Stimulated activated CD4-positive, alpha-beta T cell treated with anti-CD3 and anti-CD28 coated beads, Interleukin-15, amount 100 ng/mL, for 24 hours (primary cell): Measurements from ENCODE around the gene CCNYL1.
"Not testable (repeated sequence)": the region's sequence is repeated elsewhere in the genome, so short reads cannot be mapped to it uniquely, and the experiment has no call there.

Experiments used
- DNase-seq: peaks from one replicate; pipeline ENCODE4 v3.0.0-alpha.2; 2020

Gene CCNYL1

GRCh38 chr2:207698301-207698700 is 13.1 kb upstream of the CCNYL1 start:
- DNase-seq, result no peak

DNA sequence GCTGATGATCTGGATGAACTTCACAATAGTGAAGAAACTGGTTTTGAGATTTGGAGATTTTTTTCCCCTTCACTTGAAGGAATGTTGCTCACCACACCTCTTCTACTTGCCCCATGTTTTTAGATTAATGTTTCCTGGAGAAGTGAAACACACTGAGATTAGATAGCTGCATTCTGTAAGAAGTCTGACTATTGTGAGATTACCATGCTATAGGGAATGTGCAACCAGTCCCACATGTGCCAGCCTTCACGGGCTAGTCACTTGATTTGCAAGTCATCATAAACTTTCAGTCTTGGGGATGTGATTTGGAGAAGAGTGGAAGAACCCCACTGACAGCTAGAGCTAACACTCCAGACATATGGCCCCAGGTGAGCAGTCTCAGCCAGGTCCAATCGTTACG is 7.4 kb upstream of the CCNYL1 start:
- no peak for DNase-seq

DNA sequence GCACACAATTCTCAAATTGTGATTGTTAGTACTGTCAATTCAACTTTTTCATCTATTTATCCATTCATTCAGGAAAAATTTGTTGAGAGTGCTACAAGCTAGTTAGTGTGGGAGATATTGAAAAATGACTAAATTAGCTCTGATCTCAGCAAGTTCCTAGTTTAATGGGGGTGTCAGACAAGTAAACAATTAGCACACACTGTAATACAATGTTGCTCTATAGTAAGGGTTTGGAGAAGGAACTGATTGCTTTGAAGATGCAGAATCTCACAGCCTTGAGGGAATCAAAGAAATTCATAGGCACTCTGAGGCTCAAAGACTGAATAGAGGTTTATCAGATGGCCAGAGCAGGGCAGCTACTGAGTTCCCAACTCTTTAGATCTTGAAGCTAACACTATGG is 6.8 kb upstream of the CCNYL1 start:
- no peak for DNase-seq

DNA sequence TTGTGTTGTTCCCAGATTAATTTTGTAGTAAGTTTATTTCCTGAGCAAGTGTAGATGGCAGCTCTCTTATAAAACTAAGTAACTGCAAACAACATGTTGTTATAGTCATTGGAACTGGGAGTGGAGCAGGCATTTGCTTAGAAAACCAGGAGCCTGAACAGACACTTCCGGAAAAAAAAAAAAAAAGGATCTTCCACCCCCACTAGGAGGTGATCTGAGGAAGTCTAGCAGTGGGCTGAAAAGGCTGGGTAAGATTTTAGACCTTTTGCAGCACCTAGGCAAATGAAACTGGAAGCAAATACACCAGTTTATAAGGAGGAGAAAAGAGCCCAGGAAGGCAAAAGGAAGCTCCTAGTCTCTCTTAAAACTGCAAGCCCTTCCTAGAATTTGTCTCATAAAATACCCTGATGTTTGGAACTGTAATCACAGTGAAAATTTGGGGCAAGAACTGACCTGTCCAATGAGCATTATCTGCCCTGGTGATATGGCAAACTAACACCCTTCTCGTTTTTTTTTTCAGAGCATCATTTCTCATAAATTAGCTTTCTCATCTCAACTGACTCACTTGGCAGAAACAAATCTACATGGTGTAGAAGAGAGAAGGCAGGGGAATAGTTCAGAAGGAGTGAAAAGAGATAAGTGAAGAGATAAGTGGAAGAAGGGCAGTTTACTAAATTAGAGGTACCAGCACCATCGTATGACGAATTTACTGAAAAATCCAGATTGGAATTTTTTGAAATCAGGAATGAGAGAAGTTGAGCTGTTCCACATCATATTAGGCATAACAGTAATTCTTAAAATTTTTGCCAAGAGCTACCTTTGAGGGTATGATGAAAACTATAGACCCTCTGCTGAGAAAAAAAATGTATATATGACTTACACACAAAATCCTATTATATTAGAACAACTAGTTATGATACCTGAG is 4.2 kb upstream of the CCNYL1 start:
- no peak for DNase-seq

- peak; percentile 67 for DNase-seq
Measured at GRCh38 chr2:207711750-207712530, 500 bp downstream of the CCNYL1 start.

DNA sequence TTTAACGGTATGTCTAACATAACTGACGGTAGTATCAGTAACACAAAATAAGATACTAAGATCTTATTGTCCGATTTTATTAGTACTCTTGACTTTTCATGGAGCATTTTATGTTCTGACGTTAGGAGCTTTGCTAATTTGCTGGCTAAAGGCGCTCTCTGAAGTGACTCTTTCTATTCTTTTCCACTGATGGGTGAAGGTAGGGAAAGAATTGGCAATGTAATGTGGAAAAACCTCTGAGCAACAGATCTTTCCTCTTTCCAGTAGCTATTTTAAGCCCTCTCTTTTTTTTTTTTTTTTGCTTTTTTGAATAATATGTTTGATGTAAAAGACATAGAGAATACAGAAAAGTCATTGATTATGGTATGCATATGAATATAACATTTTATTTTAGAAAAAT is 4.6 kb downstream of the CCNYL1 start:
- no peak for DNase-seq

DNA sequence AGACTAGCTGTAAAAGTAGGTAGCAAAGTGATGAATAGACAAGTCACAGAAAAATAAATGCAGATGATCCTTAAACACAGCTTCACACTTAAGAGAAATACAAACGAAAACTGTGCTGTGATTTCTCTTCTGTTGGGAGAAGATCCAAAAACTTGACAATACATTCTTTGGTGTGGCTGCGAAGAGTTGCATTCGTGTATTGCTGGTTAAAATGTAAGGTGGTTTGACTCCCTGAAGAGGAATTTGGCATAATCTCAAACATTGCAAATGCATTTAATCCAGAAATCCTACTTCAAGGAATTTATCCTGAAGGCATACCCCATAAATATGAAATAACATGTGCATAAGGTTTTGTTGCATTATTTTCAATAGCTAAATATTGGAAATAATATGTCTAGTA is 7.1 kb downstream of the CCNYL1 start:
- no peak for DNase-seq

DNA sequence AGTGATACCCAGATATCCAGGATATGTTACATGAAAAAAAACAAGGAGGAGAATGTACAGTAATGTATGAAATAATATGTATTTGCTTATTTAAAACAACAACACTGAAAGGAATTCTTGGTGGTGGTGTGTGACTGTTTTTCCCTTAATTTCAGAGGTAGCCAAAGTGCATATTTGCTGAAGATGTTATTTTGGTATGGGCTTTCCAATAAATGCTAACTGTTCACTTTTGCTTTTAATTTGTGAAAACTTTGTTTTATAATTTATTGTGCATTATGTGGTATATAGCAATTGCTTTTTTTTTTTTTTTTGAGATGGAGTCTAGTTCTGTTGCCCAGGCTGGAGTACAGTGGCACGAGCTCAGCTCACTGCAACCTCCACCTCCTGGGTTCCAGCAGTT is 7.6 kb downstream of the CCNYL1 start:
- DNase-seq, result no peak

DNA sequence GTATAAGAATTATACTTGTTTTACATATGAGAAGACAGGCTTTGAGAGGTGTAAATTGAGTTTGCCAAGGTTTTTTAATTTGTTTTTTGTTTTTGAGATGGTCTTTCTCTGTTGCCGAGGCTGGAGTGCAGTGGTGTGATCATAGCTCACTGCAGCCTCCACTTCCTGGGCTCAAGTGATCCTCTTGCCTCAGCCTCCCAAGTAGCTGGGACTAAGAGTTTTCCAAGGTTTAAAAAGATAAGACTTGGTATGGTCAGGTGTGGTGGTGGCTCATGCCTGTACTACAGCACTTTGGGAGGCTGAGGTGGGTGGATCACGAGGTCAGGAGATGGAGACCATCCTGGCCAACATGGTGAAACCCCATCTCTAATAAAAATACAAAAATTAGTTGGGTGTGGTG is 8.2 kb downstream of the CCNYL1 start:
- not testable (repeated sequence) for DNase-seq

GRCh38 chr2:207720517-207721187 is 9.2 kb downstream of the CCNYL1 start:
- no peak for DNase-seq

GRCh38 chr2:207722773-207723424 is 11.5 kb downstream of the CCNYL1 start:
- no peak for DNase-seq

DNA sequence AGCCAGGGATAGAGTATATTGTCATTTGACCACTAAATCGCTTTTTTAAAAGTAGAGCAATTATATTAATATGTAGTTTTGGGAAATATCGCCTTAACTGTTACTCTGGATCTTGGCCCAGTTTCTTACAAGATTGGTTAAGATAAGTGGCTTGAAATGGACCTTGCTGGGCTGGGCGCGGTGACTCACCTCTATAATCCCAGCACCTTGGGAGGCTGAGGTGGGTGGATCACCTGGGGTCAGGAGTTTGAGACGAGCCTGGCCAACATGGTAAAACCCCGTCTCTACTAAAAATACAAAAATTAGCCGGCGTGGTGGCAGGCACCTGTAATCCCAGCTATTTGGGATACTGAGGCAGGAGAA is 12.0 kb downstream of the CCNYL1 start:
- DNase-seq, result not testable (repeated sequence)

DNA sequence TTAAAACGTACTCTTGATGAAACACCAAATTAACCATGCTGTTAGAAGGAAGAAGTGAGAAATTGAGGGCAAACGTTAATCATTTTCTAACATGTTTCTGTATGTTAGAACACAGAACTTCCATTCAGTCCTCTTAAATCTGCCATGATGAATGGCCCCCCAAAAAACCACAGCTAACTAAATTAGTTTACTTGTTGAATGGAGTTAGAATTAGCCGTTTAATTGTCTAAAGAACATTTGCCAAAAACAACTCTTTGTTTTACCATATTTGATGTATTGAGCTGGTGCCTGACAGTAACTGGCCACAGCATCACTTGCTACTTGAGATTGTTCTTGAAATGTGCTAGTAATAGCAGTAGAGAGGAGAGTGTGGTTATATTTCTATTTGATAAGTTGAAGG is 12.7 kb downstream of the CCNYL1 start:
- DNase-seq, result no peak

- no peak for DNase-seq
Measured at GRCh38 chr2:207725873-207726578, 14.6 kb downstream of the CCNYL1 start.

- no peak for DNase-seq
Measured at GRCh38 chr2:207727261-207727660, 15.8 kb downstream of the CCNYL1 start.

GRCh38 chr2:207729465-207729998 is 18.1 kb downstream of the CCNYL1 start:
- DNase-seq, result no peak

DNA sequence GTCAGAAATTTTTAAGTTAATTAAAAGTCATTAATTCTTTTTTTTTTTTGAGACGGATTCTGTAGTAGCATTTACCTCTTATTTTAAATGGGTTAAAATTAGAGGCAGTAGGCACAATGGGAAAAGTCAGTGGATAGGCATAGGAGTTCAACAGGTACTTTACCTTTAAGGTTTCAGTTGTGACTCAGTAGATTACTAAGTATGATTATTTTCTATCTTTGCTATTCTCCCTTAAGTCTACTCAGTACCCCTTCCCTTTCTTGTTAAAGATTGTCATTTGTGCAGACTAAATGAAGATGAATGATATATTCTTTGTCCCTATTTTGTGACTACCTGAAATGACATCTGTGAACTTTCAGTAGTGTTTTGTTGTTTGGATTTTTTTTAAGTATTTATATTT is 19.7 kb downstream of the CCNYL1 start:
- no peak for DNase-seq

GRCh38 chr2:207733597-207734240 is 22.3 kb downstream of the CCNYL1 start:
- no peak for DNase-seq

DNA sequence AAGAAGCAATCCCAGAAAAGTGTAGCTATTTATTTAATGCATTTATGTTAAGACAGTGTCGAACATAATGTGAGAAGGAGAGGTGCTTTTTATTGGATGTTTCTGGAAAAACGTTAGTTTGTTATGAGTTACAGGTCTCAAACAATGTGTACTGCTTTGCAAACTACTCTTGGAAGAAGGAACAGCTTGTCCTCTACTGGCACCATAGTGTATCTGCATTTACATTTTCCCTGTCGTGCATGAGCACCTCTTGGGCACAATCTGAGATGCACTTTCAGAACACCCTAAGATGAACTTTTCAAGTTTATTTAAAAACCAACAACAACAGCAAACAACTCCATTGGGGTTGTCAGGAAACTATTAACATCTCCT is 22.8 kb downstream of the CCNYL1 start:
- no peak for DNase-seq

DNA sequence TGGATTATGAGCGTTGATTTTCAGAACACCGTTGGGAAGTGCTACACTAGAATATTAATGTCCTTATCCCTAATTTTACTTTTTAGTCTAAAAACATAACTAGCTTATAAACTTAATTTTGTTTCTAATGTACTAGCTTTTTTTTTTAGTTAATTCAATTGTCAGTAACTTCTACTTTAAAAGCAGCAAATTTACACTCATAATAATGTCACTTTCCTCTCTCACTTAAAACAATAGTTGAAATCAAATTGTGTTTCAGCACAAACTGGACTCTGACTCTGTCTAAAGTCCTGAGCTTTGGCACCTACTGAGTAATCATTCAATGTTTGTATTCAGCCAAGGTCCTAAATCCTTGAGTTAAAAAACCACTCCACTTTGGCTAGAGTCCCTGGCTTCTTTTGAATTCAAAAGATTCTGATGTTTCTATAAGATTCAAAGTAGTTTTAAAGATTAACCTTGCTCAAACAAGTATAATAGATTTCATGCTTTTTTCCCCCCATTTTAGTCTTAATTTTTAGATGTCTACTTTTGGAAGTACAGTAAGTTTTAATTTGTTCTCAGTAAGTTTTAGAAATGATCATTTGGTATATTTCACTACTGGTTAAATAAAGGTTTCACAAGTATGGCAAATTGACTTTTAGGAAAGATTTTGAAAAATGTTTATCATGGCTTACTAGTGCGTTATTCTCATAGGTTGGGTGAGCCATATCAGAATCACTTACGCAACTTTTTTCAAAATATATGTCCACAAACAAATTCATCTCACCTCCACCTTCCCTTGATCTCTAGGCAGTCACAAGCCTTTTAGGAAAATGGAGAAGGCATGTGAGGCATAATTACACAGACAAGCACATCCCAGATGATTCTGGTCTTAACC is 23.4 kb downstream of the CCNYL1 start:
- DNase-seq, result no peak

GRCh38 chr2:207735513-207735859 is 24.0 kb downstream of the CCNYL1 start:
- DNase-seq, result not testable (repeated sequence)
